NCI-H2196 treated with DMSO at 0.1 percent for 48 hours (cell line): ENCODE data around the gene AIRE.
"Not testable (repeated sequence)": the region's sequence is repeated elsewhere in the genome, so short reads cannot be mapped to it uniquely, and the experiment has no call there.

Experiments
- DNase-seq: peaks from one replicate; lab custom pipeline; 2025; ENCODE audit not compliant: unreplicated experiment; lab: John Stamatoyannopoulos, UW

AIRE gene

DNA sequence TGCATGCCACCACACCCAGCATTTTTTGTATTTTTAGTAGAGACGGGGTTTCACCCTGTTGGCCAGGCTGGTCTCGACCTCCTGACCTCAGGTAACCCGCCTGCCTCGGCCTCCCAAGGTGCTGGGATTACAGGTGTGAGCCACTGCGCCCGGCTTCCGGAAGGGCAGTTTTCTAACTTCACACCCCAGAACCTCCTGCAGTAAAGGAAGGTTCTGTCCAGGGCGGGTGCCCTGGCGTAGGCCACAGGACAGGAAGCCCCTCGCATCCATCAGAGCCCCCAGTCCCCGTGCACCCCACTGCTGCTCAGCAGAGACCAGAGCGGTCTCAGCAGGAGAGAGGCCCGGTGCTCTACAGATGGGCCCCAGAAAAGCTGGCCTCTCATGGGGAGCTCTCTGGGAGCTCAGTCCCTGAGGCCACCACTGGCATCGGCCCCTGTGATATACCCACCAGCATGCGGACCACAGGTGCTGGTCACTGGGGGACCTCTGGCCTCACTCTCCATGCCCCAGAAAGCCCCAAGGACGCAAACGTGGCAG lies 19.9 kb upstream of the AIRE start:
- DNase-seq = no peak

GRCh38 chr21:44267655-44268142 lies 18.0 kb upstream of the AIRE start:
- no peak for DNase-seq

GRCh38 chr21:44269090-44269489 lies 16.6 kb upstream of the AIRE start:
- DNase-seq = no peak

GRCh38 chr21:44271558-44272283 lies 14.0 kb upstream of the AIRE start:
- DNase-seq = no peak

GRCh38 chr21:44272284-44272858 lies 13.3 kb upstream of the AIRE start:
- DNase-seq = no peak

GRCh38 chr21:44273046-44273445 lies 12.6 kb upstream of the AIRE start:
- no peak for DNase-seq

- no peak for DNase-seq
Observed at GRCh38 chr21:44275041-44275440, 10.6 kb upstream of the AIRE start.

DNA sequence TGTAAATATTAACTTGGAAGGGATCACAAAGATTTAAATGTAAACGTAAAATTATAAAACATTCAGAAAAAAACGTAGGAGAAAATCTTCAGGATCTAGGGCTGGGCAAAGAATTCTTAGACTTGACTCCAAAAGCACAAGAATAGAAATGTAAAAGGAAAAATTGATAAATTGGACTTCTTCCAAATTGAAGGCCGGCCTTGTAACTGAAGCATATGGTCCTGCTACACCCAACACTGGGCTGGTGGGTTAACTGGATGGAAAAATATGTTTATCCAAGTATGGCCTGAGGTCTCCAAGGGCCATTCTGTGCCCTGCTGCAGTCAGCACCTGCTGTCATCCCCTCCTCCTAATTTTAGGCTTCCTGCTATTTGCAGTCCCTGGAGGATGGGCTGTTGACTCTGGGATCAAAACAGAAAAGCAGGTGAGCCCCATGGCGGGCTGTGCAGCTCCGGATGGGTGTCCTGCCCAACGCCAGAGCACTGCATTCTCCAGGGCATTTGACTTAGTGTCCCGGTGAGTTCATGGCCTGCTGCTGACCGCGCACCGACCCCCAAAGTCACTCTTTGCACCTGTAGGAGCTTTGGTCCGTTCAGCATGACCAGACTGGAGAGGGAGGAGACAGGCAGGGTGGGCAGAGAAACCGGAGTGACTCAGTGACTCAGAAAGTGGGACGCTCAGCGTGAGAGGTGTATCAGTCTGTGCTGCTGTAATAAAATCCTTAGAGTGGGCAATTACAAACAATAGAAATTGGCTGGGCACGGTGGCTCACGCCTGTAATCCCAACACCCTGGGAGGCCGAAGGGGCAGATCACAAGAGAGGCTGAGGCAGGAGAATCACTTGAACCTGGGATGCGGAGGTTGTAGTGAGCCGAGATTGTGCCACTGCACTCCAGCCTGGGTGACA lies 6.1 kb upstream of the AIRE start:
- DNase-seq = no peak

DNA sequence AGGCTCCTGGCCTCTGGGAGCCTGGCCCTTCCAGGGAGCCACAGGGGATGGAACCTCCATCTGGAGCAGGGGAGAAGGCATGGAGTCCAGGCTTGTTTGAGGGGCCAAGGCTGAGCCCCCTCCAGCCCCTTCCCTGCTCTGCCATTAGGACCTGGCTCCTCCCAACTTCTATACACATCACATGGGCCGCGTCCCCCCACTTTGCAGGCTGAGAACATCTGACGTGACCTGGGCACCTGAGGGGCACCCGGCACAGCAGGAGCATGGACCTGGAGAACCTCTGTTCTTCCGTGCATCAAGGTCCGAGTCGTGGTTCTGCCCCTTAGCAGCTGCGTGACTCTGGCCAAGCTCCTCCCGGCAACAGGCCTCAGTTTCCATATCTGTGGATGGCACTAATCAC lies 3.9 kb upstream of the AIRE start:
- no peak for DNase-seq

- no peak for DNase-seq
Observed at GRCh38 chr21:44282370-44282769, 3.3 kb upstream of the AIRE start.

DNA sequence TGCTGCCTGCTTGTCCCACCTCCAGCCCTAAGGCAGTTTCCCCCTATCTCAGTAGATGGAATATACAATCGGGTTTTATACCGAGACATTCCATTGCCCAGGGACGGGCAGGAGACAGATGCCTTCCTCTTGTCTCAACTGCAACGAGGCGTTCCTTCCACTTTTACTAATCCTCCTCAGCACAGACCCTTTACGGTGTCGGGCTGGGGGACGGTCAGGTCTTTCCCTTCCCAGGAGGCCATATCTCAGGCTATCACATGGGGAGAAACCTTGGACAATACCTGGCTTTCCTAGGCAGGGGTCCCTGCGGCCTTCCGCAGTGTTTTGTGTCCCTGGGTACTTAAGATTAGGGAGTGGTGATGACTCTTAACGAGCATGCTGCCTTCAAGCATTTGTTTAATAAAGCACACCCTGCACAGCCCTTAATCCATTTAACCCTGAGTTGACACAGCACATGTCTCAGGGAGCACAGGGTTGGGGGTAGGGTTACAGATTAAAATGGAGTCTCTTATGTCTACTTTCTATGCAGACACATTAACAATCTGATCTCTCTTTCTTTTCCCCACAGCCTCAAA lies 2.4 kb upstream of the AIRE start:
- not testable (repeated sequence) for DNase-seq

- DNase-seq = no peak
Observed at GRCh38 chr21:44283948-44284347, 1.7 kb upstream of the AIRE start.

DNA sequence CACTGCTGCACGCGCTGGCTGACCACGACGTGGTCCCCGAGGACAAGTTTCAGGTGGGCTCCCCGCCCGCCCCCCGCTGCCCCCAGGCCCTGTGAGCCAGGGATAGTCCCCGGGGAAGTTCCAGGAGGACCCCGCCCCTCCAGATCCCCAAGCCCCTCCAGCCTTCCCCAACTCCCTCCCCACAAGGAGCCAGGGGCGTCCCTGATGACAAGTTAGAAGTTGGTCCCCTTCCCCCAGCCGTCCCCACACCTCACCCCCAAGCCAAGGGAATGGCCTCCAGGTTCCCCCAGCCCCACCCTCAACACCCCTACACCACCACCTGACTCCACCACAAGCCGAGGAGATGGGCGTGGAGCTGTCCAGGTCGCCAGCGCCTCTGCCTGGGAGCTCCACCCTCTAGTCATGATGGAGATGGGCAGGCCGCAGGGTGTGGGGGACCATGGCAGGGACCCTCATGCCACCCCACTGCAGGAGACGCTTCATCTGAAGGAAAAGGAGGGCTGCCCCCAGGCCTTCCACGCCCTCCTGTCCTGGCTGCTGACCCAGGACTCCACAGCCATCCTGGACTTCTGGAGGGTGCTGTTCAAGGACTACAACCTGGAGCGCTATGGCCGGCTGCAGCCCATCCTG lies 525 bp downstream of the AIRE start:
- no peak for DNase-seq

DNA sequence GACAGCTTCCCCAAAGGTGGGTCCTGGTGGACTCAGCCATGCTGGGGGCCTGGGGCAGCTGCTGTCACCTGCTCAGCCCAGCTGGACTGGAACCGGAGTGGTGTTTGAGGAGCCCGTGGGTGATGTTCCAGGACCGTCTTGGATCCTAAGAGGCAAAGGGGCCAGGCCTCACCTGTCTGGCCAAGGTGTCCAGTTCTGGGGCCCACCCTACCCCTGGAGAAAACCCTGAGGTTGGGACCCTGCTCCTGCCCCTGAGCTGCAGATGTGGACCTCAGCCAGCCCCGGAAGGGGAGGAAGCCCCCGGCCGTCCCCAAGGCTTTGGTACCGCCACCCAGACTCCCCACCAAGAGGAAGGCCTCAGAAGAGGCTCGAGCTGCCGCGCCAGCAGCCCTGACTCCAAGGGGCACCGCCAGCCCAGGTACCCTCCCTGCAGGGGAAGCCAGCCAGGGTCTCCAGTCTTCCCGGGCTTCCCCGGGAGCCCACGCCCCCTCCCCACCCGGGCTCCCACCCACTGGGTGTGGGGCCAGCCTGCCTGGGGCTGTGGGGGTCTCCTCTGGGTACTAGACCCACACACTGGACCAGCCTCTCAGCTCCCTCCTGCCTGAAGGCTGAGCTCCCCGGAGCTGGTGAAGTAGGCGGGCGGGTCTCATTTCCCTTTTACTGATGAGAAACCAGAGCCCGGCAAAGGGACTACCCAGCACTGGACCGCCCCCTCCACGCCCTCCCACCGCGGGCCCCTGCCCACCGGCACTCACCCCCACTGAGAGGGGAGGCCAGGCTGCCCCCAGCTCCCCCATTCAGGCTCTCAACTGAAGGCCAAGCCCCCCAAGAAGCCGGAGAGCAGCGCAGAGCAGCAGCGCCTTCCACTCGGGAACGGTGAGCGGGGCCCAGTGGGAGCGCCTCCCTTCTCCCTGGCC lies 1.3 kb downstream of the AIRE start:
- no peak for DNase-seq

- no peak for DNase-seq
Observed at GRCh38 chr21:44288251-44289110, 2.8 kb downstream of the AIRE start.

DNA sequence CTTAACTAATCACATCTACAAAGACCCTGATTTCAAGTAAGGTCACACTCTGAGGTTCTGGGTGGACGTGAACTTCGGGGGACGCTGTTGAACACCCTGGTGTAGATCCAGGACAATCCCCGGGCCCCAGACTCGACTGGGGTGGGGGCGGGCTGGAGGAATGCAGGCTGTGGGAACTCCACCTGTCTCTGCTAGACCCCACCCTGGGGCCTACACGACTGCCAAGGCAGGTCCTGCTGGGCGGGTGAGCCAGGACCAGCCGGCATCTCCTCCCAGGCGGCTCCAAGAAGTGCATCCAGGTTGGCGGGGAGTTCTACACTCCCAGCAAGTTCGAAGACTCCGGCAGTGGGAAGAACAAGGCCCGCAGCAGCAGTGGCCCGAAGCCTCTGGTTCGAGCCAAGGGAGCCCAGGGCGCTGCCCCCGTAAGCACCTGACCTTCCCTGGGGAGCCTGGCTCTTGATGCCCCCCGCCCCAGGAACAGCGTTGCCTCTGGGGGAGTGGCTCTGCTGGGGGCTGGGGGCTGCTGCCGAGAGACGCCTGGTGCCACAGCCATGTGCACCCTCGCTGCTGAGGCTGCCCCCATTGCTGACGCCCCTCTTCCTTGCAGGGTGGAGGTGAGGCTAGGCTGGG lies 3.8 kb downstream of the AIRE start:
- no peak for DNase-seq

- no peak for DNase-seq
Observed at GRCh38 chr21:44290327-44291077, 4.8 kb downstream of the AIRE start.
